ENCODE measurements around the gene CLEC3B.
"Not testable (repeated sequence)": the region's sequence is repeated elsewhere in the genome, so short reads cannot be mapped to it uniquely, and the experiment has no call there.

Gene CLEC3B

GRCh38 chr3:45075821-45076625 is 49.9 kb downstream of the CLEC3B start:
- H3K9me3 ChIP-seq (ENCODE audit: insufficient read depth, low read depth, low read length), result no peaks in the 10 kb centered on the region
- no peaks in the 10 kb centered on the region for H3K9me2 ChIP-seq (replicated peaks; ENCODE audit: low read depth, low read length)
- H3K4me3 ChIP-seq (ENCODE audit: low read length, poor library complexity, severe bottlenecking), result no peak overlapping the region
- H3K36me3 ChIP-seq (ENCODE audit: insufficient read depth, low read length), result no peaks in the 10 kb centered on the region
- H3K4me2 ChIP-seq (ENCODE audit: low read depth, low read length, poor library complexity, severe bottlenecking), result no peak overlapping the region
- no peaks in the 10 kb centered on the region for H4K20me1 ChIP-seq (ENCODE audit: insufficient read depth, low read length, poor library complexity, severe bottlenecking)
- TF ChIP-seq CTCF (conservative IDR thresholded peaks at IDR 0.05; ENCODE audit: low read length) (no peak), EZH2phosphoT487 (IDR thresholded peaks at IDR 0.05; ENCODE audit: borderline replicate concordance) (no peak)
- no peak overlapping the region for H2AFZ ChIP-seq (ENCODE audit: low read length)
- peaks cover 17% of the 10 kb centered on the region for H3K4me1 ChIP-seq (ENCODE audit: insufficient read depth, low read length, poor library complexity, severe bottlenecking)
- no peaks in the 10 kb centered on the region for H3F3A ChIP-seq (ENCODE audit: low read depth)
- no peaks in the 10 kb centered on the region for H3K79me2 ChIP-seq (ENCODE audit: insufficient read depth, low read length)
- H3K9ac ChIP-seq (ENCODE audit: low read depth, low read length, poor library complexity, severe bottlenecking), result no peak overlapping the region
- no peaks in the 10 kb centered on the region for H3K27me3 ChIP-seq (ENCODE audit: insufficient read depth, low read length, poor library complexity, severe bottlenecking)

DNA sequence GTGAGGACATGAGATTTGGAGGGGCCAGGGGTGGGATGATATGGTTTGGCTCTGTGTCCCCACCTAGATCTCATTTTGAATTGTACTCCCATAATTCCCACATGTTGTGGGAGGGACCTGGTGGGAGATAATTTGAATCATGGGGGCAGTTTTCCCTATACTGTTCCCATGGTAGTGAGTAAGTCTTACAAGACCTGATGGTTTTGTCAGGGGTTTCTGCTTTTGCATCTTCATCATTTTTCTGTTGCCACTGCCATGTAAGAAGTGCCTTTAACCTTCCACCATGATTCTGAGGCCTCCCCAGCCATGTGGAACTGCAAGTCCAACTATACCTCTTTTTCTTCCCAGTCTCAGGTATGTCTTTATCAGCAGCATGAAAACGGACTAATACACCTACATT is 52.2 kb downstream of the CLEC3B start:
- peaks cover 17% of the 10 kb centered on the region for H3K4me1 ChIP-seq (ENCODE audit: insufficient read depth, low read length, poor library complexity, severe bottlenecking)
- H3K9ac ChIP-seq (ENCODE audit: low read depth, low read length, poor library complexity, severe bottlenecking); H3F3A ChIP-seq (ENCODE audit: low read depth): not testable (repeated sequence)

DNA sequence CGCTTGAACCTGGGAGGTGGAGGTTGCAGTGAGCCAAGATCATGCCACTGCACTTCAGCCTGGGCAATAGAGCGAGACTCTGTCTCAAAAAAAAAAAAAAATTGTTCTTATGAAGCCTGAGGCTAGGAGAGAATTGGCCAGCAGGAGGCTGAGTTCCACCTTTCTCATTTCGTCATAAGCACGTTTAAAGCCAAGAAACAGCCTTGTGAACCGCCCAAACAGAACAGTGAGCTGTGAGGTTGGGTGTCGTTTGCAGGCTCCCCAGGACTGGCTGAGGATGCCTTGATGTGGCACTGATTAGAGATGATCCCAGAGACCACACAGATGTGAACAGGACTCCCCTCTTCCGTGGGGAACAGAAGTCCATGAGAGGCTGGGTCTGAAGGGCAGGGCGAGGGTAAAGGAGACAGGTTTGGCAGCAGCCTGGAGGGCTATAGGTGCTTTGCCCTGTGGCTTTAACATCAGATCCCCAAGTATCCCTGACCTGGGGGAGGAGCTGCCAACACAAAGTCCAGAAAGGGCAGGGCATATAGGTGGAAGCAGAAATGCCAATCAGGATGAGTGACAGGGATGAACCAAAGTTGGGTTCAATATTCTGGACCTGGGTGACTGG is 52.9 kb downstream of the CLEC3B start:
- H2AFZ ChIP-seq (ENCODE audit: low read length), result peak overlapping the region; percentile 53; the same call in 1 of the 2 replicates
- no peaks in the 10 kb centered on the region for H3K36me3 ChIP-seq (ENCODE audit: insufficient read depth, low read length)
- H3K4me1 ChIP-seq (ENCODE audit: insufficient read depth, low read length, poor library complexity, severe bottlenecking), result peaks cover 17% of the 10 kb centered on the region
- no peaks in the 10 kb centered on the region for H3F3A ChIP-seq (ENCODE audit: low read depth)
- no peak overlapping the region for H3K9ac ChIP-seq (ENCODE audit: low read depth, low read length, poor library complexity, severe bottlenecking)
- no peak overlapping the region for H3K4me3 ChIP-seq (ENCODE audit: low read length, poor library complexity, severe bottlenecking)
- TF ChIP-seq CTCF (conservative IDR thresholded peaks at IDR 0.05; ENCODE audit: low read length) (peak; percentile 49), EZH2phosphoT487 (IDR thresholded peaks at IDR 0.05; ENCODE audit: borderline replicate concordance) (no peak)
- H3K4me2 ChIP-seq (ENCODE audit: low read depth, low read length, poor library complexity, severe bottlenecking), result no peak overlapping the region
- no peaks in the 10 kb centered on the region for H4K20me1 ChIP-seq (ENCODE audit: insufficient read depth, low read length, poor library complexity, severe bottlenecking)
- no peaks in the 10 kb centered on the region for H3K9me2 ChIP-seq (replicated peaks; ENCODE audit: low read depth, low read length)
- no peaks in the 10 kb centered on the region for H3K9me3 ChIP-seq (ENCODE audit: insufficient read depth, low read depth, low read length)
- no peaks in the 10 kb centered on the region for H3K79me2 ChIP-seq (ENCODE audit: insufficient read depth, low read length)
- no peaks in the 10 kb centered on the region for H3K27me3 ChIP-seq (ENCODE audit: insufficient read depth, low read length, poor library complexity, severe bottlenecking)

More for the DNA sequence above, 52.2 kb downstream of the CLEC3B start:
- not testable (repeated sequence) for H3K4me3 ChIP-seq (ENCODE audit: low read length, poor library complexity, severe bottlenecking); H4K20me1 ChIP-seq (ENCODE audit: insufficient read depth, low read length, poor library complexity, severe bottlenecking); H3K27me3 ChIP-seq (ENCODE audit: insufficient read depth, low read length, poor library complexity, severe bottlenecking); H3K36me3 ChIP-seq (ENCODE audit: insufficient read depth, low read length); H3K79me2 ChIP-seq (ENCODE audit: insufficient read depth, low read length); H3K9me2 ChIP-seq (replicated peaks; ENCODE audit: low read depth, low read length); H3K4me2 ChIP-seq (ENCODE audit: low read depth, low read length, poor library complexity, severe bottlenecking); H3K9me3 ChIP-seq (ENCODE audit: insufficient read depth, low read depth, low read length); H2AFZ ChIP-seq (ENCODE audit: low read length)

Measured in Loucy (cell line).